Lower lobe of right lung (tissue), 2 donors: Measurements from ENCODE around the gene CHSY1. TPM values are rescaled to one million over a fixed set of nuclear protein-coding genes. Genes with fewer than 3 reads are reported as not detected.

Experiments used
- ATAC-seq, 2 donors: fragments of 200-7000 bp; cut with Tn5 transposase; one replicate each; pipeline ENCODE4 v1.9.1; 2020 to 2022; ENCODE audit warnings: mild to moderate bottlenecking in 2 of 2, moderate library complexity in 2 of 2
- DNase-seq: peaks from one replicate; pipeline ENCODE4 v3.0.0-alpha.2; 2020
- H3K27ac ChIP-seq: fragments of 200-600 bp; one replicate; pipeline ENCODE4 v1.8.0; 2022
- H3K27me3 ChIP-seq: fragments of 200-600 bp; one replicate; pipeline ENCODE4 v1.8.0; 2022; ENCODE audit warnings: low read depth
- H3K36me3 ChIP-seq: fragments of 200-600 bp; one replicate; pipeline ENCODE4 v1.8.0; 2022; ENCODE audit warnings: mild to moderate bottlenecking
- H3K4me1 ChIP-seq: fragments of 200-600 bp; one replicate; pipeline ENCODE4 v1.8.0; 2022
- H3K4me3 ChIP-seq: fragments of 200-600 bp; one replicate; pipeline ENCODE4 v1.8.0; 2022; ENCODE audit warnings: mild to moderate bottlenecking
- H3K9me3 ChIP-seq: fragments of 200-600 bp; one replicate; pipeline ENCODE4 v1.8.0; 2022
- CTCF ChIP-seq: fragments of 200-600 bp; IDR thresholded peaks from one replicate; pipeline ENCODE4 v1.8.0; 2022; ENCODE audit warnings: antibody characterized with exemption, mild to moderate bottlenecking
- intact Hi-C: fragments of 100-400 bp; cut with DNase I; formaldehyde crosslinking; loops from one replicate; pipeline ENCODE4 v1.11.0; 2022
- total RNA-seq: library from RNA; stranded (reverse); fragmentation: NEBNext Ultra II Directional; extraction: Animal tissue kit (Norgen Biotek cat#: 25700); gene quantifications from one replicate; pipeline ENCODE4 v1.2.1, GENCODE V29; 2021
- donor health status: DM: no; HTN: yes; CAD: no; lungs with severe emphysema.

Gene CHSY1
- total RNA-seq, 1 donor from 2014 or later, result 25.6 TPM

GRCh38 chr15:101277943-101278564 lies 26.2 kb upstream of the CHSY1 start:
- peaks cover 20% of the 10 kb centered on the region for H3K4me1 ChIP-seq
- peak overlapping the region; percentile 89 for H3K4me3 ChIP-seq
- no peaks in the 10 kb centered on the region for H3K27me3 ChIP-seq
- intact Hi-C loops, result no loop called here
- DNase-seq (no peak), ATAC-seq (no peak)
- no peaks in the 10 kb centered on the region for H3K9me3 ChIP-seq
- peak overlapping the region; percentile 93 for H3K27ac ChIP-seq
- TF ChIP-seq CTCF, result no peak
- H3K36me3 ChIP-seq, result peaks cover 61% of the 10 kb centered on the region

- Histone ChIP-seq H3K4me3 (peak within 1 kb of the TSS; percentile 89), H3K36me3 (peaks cover 61% of the 10 kb centered on the region), H3K27me3 (no peaks in the 10 kb centered on the region), H3K9me3 (no peaks in the 10 kb centered on the region), H3K4me1 (peaks cover 20% of the 10 kb centered on the region), H3K27ac (peak within 1 kb of the TSS; percentile 93)
- intact Hi-C loops, result no loop called here
- TF ChIP-seq CTCF, result no peak
- ATAC-seq (peak; percentile 99), DNase-seq (peak; percentile 94)
Observed at GRCh38 chr15:101277038-101277822, 25.4 kb upstream of the CHSY1 start, which contains the start of gene SELENOS. Gene SELENOS (minus strand): TSS chr15:101277485. CDS start chr15:101277417, 68 bp downstream.

- peak overlapping the region; percentile 93 for H3K27ac ChIP-seq
- peak overlapping the region; percentile 89 for H3K4me3 ChIP-seq
- intact Hi-C loops, result no loop called here
- H3K27me3 ChIP-seq, result no peaks in the 10 kb centered on the region
- no peaks in the 10 kb centered on the region for H3K9me3 ChIP-seq
- ATAC-seq (peak; percentile 5 to 15), DNase-seq (no peak)
- peaks cover 61% of the 10 kb centered on the region for H3K36me3 ChIP-seq
- no peak for TF ChIP-seq CTCF
- H3K4me1 ChIP-seq, result peaks cover 20% of the 10 kb centered on the region
Observed at GRCh38 chr15:101276501-101277037, 24.7 kb upstream of the CHSY1 start.

- no peak overlapping the region for H3K4me3 ChIP-seq
- H3K36me3 ChIP-seq, result peaks cover 61% of the 10 kb centered on the region
- TF ChIP-seq CTCF, result no peak
- no peak for DNase-seq
- no peak for ATAC-seq
- intact Hi-C loops, result no loop called here
- H3K9me3 ChIP-seq, result no peaks in the 10 kb centered on the region
- no peak overlapping the region for H3K27ac ChIP-seq
- H3K27me3 ChIP-seq, result no peaks in the 10 kb centered on the region
- H3K4me1 ChIP-seq, result peaks cover 20% of the 10 kb centered on the region
Observed at GRCh38 chr15:101275018-101275417, 23.2 kb upstream of the CHSY1 start.

GRCh38 chr15:101273534-101273933 lies 21.7 kb upstream of the CHSY1 start:
- ATAC-seq, result no peak
- Histone ChIP-seq H3K4me3 (no peak overlapping the region), H3K36me3 (peaks cover 65% of the 10 kb centered on the region), H3K27me3 (no peaks in the 10 kb centered on the region), H3K27ac (no peak overlapping the region), H3K9me3 (no peaks in the 10 kb centered on the region), H3K4me1 (peaks cover 20% of the 10 kb centered on the region)
- TF ChIP-seq CTCF, result no peak
- intact Hi-C loops, result no loop called here
- DNase-seq, result no peak
